Suprapubic skin (tissue), 4 donors: ENCODE measurements around the gene FAM118A. TPM values are rescaled to one million over a fixed set of nuclear protein-coding genes. Genes with fewer than 3 reads are reported as not detected.

Experiments
- DNase-seq, 2 donors: peaks; one replicate each; pipeline ENCODE4 v3.0.0-alpha.2; 2019; ENCODE audit warnings: low spot score in 2 of 2
- H3K27ac ChIP-seq: fragments of 200-600 bp; sonication (generic); one replicate; pipeline ENCODE4 v1.5.1; 2019
- H3K27me3 ChIP-seq: fragments of 200-600 bp; sonication (generic); one replicate; pipeline ENCODE4 v1.5.1; 2019
- H3K36me3 ChIP-seq: fragments of 200-600 bp; sonication (generic); one replicate; pipeline ENCODE4 v1.5.1; 2019
- H3K4me1 ChIP-seq: fragments of 200-600 bp; sonication (generic); one replicate; pipeline ENCODE4 v1.5.1; 2019
- H3K4me3 ChIP-seq: fragments of 200-600 bp; sonication (generic); one replicate; pipeline ENCODE4 v1.5.1; 2019; ENCODE audit warnings: mild to moderate bottlenecking
- H3K9me3 ChIP-seq: fragments of 200-600 bp; sonication (generic); one replicate; pipeline ENCODE4 v1.5.1; 2019
- EP300 ChIP-seq: sonication (generic); formaldehyde crosslinking; IDR thresholded peaks from one replicate; pipeline ENCODE4 v1.6.1; 2017; ENCODE audit warnings: antibody characterized with exemption
- POLR2A ChIP-seq, 2 donors: fragments of 450-650 bp; IDR thresholded peaks; one replicate each; pipeline ENCODE4 v1.6.1; 2017; ENCODE audit warnings: antibody characterized with exemption in 2 of 2, mild to moderate bottlenecking in 2 of 2, moderate library complexity in 2 of 2
- POLR2AphosphoS5 ChIP-seq, 3 donors: sonication (generic); formaldehyde crosslinking; IDR thresholded peaks; one replicate each; pipeline ENCODE4 v1.6.1; 2017; ENCODE audit warnings: antibody characterized with exemption in 3 of 3
- WGBS: methylation state at CpG from one replicate; pipeline ENCODE4 v1.1.5; 2018; 5-methylcytosine and 5-hydroxymethylcytosine counted together
- total RNA-seq, 4 donors: library from RNA; depleted of rRNA; stranded (reverse); fragments of >200 nt; gene quantifications; one replicate each; pipeline ENCODE4 v1.1.0, GENCODE V29; 2016
- TF ChIP-seq, protein P1 (sequence below), 2 donors: fragments of 200-600 bp in 1 of 2; fragments of 450-650 bp in 1 of 2; sonication (generic) in 1 of 2; IDR thresholded peaks; one replicate each; pipeline ENCODE4 v1.5.1; 2016 to 2019; ENCODE audit warnings: antibody characterized with exemption in 2 of 2, mild to moderate bottlenecking in 1 of 2, moderate library complexity in 1 of 2

The FAM118A gene
- total RNA-seq, 4 donors from 2014 or later = 22.7 to 65.8 (median 37.2) TPM

DNA sequence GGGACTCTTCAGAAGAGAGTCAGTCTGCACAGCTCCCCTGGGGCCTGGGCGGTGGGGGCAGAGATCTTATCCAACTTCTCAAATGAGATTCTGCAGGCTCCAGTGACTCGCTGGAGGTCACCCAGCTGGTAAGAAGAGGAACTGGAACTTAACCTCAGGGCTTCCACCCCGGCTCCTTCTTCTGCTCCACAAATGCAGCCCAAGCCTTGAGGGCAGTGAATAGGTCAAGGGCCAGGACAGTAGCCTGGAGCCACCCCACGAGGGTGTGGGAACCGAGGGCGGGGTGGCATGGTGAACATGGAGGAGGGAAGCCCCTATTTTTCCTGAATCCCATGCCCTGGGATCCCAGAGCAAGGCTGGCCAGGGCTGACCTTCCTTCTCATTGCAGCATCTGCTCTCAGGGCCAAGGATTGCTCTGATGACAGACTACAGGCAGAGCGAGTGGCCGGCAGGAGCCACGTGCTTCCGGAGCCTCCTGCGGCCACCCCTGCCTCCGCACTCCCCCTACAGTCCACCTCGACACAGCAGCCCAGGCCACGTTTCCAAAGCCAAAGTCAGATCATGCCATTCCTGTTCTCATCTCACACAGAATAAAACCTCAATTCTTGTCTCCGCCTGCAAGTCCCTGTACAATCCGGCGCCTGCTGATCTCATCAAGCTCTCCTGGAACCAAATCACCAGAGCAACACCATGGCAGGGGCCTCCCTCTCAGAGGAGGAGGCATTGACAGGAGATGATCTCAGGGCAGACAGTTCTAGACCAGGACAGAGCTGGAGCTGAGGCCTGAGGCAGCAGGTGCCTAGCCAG is 46.1 kb upstream of the FAM118A start:
- H3K27ac ChIP-seq = peak overlapping the region; percentile 52
- H3K4me1 ChIP-seq = peaks cover 29% of the 10 kb centered on the region
- no peaks in the 10 kb centered on the region for H3K36me3 ChIP-seq
- H3K27me3 ChIP-seq = no peaks in the 10 kb centered on the region
- no peaks in the 10 kb centered on the region for H3K9me3 ChIP-seq
- TF ChIP-seq POLR2A (IDR thresholded peaks at IDR 0.05) = no peak
- TF ChIP-seq EP300 = no peak
- TF ChIP-seq, protein P1, sequence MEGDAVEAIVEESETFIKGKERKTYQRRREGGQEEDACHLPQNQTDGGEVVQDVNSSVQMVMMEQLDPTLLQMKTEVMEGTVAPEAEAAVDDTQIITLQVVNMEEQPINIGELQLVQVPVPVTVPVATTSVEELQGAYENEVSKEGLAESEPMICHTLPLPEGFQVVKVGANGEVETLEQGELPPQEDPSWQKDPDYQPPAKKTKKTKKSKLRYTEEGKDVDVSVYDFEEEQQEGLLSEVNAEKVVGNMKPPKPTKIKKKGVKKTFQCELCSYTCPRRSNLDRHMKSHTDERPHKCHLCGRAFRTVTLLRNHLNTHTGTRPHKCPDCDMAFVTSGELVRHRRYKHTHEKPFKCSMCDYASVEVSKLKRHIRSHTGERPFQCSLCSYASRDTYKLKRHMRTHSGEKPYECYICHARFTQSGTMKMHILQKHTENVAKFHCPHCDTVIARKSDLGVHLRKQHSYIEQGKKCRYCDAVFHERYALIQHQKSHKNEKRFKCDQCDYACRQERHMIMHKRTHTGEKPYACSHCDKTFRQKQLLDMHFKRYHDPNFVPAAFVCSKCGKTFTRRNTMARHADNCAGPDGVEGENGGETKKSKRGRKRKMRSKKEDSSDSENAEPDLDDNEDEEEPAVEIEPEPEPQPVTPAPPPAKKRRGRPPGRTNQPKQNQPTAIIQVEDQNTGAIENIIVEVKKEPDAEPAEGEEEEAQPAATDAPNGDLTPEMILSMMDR (IDR thresholded peaks at IDR 0.05) = peak; percentile 38 to 70
- no peak for TF ChIP-seq POLR2AphosphoS5 (IDR thresholded peaks at IDR 0.05)
- WGBS = 21% methylated on average over 16 of the region's 17 CpGs
- DNase-seq = peak in 1 of 2 donors; percentile 91
- no peak overlapping the region for H3K4me3 ChIP-seq

DNA sequence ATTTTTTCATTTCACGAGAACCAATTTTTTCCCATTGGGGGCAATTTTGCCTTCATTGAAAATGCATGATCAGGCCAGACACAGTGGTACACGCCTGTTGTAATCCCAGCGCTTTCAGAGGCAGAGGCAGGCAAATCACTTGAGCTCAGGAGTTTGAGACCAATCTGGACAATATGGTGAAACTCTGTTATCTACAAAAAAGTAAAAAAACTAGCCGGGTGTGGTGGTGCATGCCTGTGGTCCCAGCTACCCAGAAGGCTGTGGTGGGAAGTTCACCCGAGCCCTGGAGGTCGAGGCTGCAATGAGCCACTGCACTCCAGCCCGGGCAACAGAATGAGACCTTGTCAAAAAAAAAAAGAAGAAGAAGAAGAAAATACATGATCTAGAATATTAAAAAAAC is 44.2 kb upstream of the FAM118A start:
- peaks cover 45% of the 10 kb centered on the region for H3K4me1 ChIP-seq
- H3K27ac ChIP-seq = no peak overlapping the region
- no peaks in the 10 kb centered on the region for H3K9me3 ChIP-seq
- H3K4me3 ChIP-seq = no peak overlapping the region
- 60% methylated on average over 7 of the region's 7 CpGs for WGBS
- TF ChIP-seq EP300 (no peak), POLR2AphosphoS5 (IDR thresholded peaks at IDR 0.05) (no peak), POLR2A (IDR thresholded peaks at IDR 0.05) (no peak)
- TF ChIP-seq, protein P1 (IDR thresholded peaks at IDR 0.05) = no peak
- no peaks in the 10 kb centered on the region for H3K36me3 ChIP-seq
- DNase-seq = no peak
- no peaks in the 10 kb centered on the region for H3K27me3 ChIP-seq

DNA sequence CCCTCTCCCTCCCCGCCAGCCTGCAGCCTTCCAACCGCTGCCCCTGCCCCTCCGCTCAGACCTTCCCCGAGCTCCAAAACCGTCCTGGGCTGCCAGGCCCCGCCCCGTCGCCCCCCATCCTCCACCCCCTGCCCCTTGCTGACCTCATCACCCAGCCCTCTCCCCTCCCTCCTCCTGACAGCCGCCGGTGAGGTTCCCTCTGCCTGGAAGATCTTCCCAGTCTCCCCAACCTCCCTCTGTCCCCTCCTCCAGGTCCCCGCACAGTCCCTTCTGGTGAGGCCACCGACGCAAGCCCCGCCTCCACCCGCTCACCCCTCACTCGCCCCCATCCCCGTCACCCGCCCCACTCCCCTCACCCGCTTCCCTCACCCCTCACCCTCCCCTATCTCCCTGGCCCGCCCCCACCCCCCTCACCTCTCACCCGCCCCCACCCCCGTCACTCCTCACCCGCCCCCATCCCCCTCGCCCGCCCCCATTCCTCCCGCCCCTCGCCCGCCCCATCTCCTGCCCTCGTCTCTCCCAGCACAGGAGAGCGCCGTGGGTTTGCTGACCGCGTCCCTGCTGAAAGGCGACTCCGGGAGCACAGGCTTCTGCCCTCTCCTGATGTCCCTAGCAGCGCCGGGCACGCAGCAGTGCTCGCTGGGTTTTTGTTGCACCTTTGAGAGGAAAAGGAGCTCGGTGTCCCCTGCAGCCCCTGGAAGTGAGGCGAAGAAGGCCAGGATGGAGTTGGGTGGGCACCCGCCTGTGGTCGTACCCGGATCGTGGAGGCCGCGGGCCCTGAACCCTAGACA is 41.4 kb upstream of the FAM118A start:
- Histone ChIP-seq H3K27me3 (no peaks in the 10 kb centered on the region), H3K4me1 (peaks cover 48% of the 10 kb centered on the region), H3K9me3 (no peaks in the 10 kb centered on the region), H3K36me3 (no peaks in the 10 kb centered on the region), H3K4me3 (peak overlapping the region; percentile 74), H3K27ac (no peak overlapping the region)
- TF ChIP-seq POLR2AphosphoS5 (IDR thresholded peaks at IDR 0.05) (no peak), EP300 (no peak), POLR2A (IDR thresholded peaks at IDR 0.05) (no peak)
- TF ChIP-seq, protein P1 (IDR thresholded peaks at IDR 0.05) = no peak
- DNase-seq = peak in 1 of 2 donors; percentile 75
- 3% methylated on average over 21 of the region's 47 CpGs for WGBS

DNA sequence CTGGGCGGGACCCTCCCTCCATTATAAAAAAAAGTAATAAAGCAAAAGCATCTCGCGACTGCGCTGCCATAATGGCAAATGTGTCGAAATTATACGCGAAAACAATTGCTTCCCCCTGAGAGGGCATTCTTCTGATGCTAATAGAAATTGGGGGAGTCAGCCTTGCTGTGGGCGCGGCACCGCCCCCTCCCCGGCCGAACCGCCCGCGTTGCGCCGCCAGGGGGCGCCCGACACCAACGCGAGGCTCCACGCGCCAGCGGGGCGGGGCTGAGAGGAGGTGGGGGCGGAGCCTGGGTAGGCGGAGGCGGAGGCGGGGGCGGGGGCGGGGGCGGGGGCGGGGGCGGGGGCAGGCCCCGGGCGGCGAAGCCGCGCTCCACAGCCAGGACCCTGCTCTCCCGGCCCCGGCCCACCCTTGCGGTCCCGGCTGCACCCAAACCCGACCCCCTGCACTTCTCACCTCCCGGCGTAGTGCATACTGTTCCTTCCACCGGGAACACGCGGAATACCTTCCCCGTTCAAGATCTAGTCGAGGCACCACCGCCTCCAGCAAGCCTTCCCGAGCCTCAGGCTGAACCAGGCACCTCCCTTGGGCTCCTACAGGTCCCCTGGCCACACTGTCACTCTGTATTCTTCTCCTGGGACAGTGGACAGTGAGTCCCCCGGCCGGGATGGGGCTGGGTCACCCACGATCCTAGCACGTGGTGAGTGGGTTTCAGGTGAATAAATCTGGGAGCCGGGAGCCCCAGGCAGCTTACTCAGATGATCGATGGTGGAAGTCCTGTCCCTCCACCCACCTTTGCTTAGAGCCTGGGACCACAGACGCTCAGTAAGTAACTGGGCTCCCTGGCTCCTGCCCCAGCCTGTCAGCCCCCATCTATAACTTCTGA is 40.5 kb upstream of the FAM118A start:
- Histone ChIP-seq H3K27me3 (no peaks in the 10 kb centered on the region), H3K36me3 (no peaks in the 10 kb centered on the region), H3K4me3 (peak overlapping the region; percentile 74), H3K9me3 (no peaks in the 10 kb centered on the region), H3K27ac (no peak overlapping the region), H3K4me1 (peaks cover 40% of the 10 kb centered on the region)
- 5% methylated on average over 14 of the region's 60 CpGs for WGBS
- TF ChIP-seq, protein P1 (IDR thresholded peaks at IDR 0.05) = peak; percentile 88 to 96
- no peak for TF ChIP-seq EP300
- TF ChIP-seq POLR2A (IDR thresholded peaks at IDR 0.05) = no peak
- peak; percentile 88 to 90 for DNase-seq
